Measurements from ENCODE around the gene NPAS4.
A peak's percentile ranks its signal among the peaks of the same experiment; 100 is the strongest.
"Not testable (repeated sequence)": the region's sequence is repeated elsewhere in the genome, so short reads cannot be mapped to it uniquely, and the experiment has no call there.

The NPAS4 gene

DNA sequence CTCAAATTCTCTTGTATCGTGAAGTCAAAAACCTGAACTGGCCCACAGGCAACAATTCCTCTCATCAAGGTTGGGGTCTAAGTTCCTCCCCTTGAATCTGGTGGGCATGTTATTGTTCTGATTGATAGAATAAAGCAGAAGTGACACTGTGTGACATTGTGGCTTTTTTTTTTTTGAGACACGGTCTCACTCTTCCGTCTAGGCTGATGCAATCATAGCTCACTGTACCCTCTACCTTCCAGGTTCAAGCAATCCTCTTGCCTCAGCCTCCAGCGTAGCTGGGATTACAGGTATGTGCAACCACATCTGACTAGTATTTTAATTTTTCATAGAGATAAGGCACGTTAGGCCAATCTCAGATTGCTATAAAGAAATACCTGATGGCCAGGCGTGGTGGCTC lies 37.0 kb downstream of the NPAS4 start:
- DNase-seq = no peak

DNA sequence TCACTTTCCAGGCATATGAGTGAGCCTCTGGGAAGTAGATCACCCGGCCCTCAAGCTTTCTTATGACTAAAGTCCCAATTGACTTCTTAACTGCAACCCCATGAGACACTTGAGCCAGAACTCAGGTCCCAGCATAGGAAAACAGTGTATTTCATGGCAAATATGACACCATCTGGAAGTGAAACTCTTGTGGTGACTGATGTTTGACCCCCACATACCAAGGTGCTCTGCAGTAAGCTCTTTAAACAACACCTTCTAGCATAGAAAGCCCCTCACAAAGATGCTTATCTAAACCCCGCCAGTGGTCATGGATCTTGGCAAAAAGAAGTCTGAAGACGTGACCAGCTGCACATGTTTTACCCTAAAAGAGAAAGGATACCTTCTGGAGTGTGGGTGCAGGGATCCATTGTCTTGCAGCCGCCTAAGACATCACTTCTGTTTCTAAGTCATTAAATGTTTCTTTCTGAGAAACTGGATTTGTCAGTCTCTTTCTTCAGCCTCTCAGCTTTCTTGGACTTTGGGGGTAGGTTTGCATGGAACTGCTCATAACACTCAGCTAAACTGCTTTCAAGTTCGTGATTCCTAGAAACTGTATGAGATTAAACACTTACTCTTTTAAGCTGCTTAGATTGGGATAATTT lies 38.4 kb downstream of the NPAS4 start:
- no peak for DNase-seq

DNA sequence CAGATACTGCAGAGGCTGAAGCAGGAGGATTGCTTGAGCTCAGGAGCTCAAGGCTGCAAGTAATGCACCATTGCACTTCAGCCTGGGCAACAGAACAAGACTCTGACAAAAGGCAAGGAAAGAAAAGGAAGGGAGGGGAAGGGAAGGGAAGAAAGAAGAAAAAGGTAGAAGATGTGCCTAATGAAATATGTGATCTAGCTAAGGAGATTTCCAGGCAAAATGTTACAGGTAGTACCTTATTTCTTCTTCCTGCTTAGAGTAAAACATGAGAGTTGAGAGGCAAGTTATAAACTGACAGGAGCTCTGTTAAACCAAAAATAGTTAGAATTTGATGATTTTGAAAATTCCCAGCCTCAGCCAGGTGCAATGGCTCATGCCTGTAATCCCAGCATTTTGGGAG lies 41.2 kb downstream of the NPAS4 start:
- DNase-seq = no peak

DNA sequence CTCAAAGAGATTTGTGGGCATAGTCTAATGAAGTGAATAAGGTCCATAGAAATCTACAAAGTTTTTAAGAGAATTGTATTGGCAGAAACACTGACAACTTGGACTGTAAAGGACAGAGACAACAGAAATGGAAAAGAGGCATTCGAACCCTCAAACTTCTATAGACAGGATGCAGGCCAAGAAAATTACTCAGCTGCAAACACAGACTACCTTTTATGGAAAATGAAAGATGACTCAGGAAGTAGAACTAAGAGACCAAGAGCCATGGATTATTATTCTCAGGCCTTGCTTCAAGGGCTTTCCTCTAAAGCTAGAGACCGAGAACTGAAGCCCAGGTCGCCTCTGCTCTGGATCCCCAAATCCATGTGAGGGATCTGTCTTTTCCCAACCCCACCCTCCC lies 42.1 kb downstream of the NPAS4 start:
- no peak for DNase-seq

DNA sequence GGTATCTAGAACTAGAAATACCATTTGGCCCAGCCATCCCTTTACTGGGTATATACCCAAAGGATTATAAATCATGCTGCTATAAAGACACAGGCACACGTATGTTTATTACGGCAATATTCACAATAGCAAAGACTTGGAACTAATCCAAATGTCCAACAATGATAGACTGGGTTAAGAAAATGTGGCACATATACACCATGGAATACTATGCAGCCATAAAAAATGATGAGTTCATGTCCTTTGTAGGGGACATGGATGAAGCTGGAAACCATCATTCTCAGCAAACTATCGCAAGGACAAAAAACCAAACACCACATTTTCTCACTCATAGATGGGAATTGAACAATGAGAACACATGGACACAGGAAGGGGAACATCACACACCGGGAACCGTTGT lies 43.3 kb downstream of the NPAS4 start:
- not testable (repeated sequence) for DNase-seq

DNA sequence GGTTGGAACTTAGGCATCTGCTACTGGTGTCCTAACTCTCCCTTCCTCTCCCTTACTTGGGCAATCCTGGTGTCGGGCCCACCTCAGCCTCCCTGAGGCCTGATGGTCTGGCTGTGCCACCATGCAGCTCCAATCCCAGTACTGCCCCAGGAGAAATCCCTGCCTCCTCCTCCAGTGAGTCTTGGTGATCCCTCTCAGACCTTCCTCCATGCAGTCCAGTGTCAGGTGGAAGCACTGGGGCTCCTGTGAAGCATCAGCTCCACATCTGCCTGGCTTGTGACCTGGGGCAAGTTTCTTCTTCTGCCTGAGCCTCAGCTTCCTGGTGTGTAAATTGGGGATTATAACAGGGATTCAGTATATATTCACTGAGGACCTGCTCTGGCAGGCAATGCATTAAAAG lies 44.1 kb downstream of the NPAS4 start:
- no peak for DNase-seq

DNA sequence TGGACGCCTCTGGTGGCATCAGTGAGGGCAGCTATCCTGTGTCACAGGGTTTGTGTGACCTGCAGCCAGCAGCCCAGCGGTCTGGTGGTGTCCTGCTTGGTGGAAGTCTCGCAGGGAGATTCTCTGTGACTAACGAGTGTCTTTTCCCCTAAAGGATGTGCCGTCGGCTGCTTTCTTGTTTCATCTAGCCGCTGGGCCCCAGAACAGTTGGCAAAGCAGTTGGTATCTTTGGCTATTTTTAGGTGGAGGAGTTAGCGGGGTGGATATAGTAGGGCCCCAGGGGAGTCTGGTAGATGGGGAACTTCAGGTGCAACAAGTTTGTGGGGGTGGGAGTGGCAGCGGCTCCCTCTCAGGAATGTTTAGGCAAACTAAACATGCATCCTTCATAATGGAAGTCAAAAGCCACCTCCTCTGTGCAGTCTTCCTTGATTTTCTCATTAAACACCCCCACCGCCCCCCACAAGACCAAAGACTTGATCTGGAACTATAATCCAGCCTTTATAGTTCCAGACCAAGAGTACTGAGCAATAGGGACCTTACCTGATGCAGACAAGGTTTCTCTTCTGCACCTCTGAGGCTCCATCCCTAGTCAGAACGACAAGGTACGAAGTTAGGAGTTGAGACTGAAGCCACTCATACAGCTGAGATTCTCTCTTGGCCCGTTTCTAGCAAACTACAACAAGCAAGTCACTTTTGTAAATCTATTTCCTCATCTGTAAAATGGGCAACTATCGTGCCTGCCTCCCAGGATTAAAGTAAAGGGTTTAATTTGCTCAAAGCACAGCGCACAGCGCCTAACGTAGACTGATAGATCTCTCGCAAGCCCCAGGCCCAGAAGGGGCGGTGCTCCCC lies 44.8 kb downstream of the NPAS4 start:
- no peak for DNase-seq

DNA sequence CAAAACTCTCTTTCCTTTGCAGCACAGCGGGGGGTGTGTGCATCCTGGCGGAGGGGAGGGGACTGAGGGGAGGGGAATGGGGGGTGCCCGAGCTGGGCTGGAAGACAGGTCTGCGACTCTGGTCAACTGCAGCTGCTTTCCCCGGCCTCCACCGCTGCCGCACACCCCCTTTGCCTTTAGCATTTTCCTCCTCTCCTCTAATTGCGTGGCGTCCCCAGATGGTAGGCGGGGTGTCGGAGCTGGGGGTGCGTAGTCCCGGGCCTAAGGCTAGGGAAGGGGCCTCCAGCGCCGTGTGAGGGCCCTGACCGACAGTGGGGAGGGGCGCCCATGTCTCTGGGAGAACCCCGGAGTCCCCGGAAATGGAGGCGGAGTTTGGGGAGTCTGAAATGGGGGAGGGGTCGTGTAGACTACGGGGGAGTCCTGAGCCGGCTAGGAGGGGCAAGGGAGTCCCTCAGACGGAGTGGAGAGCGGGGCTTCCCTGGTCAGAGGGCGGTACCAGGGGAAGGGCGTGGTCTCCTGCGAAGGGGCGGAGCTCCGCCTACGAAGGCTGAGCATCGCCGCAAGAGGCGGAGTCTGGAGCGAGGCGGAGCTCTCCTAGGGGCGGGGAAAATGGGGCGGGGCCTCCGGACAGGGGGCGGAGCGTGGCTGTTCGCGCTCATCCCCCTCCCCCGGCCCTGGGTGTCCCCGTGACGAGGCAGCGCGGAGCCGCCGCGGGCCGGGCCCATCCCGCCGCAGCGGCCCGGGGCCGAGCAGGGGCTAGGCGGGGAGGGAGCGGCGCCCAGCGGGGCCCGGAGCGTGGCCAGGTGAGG lies 45.6 kb downstream of the NPAS4 start, which contains the start of gene PELI3:
Gene PELI3 (plus strand): TSS at position 681 of the 809 bp plus-strand sequence. CDS start 1,224 bp downstream, outside the sequence.
- DNase-seq = peak; percentile 90

DNA sequence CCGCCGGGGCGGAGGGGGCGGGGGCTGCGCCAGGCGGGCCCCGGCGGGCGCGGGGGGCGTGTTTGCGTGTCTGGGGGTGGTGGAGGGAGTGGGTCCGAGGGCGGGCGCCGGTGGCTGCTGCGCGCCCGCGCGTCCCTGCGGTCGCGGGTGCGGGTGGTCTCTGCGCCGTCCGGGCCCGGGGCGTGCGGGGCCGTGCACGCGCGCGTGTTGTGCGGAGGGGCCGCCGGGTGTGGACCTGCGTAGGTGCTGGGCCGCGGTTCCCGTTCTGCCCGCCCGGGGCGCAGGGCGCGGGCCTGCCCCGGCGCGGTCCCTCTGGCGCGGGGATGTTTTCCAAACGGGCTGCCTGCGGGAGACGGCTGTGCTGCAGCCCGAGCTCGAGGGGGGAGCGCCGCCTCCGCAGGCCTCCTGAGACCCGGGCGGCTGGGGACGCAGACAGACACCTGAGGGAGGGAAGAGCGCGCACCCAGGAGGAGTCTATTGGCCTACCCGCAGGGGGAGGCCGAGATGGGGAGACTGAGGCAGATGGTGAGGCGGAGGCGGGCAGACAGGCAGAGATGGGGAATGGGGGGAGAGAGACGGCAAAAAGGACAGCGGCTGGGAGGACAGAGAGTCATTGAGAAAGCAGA lies 46.3 kb downstream of the NPAS4 start:
- peak; percentile 35 for DNase-seq

DNA sequence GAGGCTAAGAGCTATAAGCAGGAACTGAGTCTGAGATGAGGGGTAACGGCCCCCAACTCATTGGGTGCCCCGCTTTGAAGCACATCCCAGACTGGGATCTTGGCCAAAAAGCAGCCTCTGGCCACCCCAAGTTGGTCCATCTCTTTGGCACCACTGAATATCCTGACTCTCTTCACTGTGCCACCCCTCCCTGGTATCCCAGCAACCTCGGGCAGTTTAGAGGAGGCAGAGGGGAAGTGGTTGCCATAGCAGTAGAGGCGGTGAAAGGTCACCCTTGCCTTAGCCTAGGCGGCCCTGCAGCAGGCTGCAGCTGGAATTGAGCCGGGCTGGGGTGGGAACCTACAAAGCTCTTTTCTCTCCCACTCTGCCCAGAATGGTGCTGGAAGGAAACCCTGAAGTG lies 46.9 kb downstream of the NPAS4 start:
- DNase-seq = peak; percentile 11

DNA sequence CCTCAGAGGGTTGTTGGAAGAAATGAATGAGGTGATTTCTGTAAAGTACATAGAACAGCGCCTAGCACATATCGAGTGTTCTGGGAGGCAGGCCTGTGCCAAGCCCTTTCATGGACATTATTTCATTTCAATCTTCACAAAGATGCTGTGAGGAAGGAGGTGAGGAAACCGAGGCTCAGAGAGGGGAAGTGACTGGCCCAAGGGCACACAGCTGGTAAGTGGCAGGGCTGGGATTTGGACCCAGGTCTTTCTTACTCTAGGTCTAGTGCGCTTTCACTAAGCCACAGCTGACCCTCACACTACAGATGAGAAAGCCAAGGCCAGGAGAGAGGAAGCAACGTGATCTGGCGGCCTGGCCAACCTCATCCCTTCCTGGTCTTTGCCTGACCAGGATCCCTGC lies 47.9 kb downstream of the NPAS4 start:
- no peak for DNase-seq

DNA sequence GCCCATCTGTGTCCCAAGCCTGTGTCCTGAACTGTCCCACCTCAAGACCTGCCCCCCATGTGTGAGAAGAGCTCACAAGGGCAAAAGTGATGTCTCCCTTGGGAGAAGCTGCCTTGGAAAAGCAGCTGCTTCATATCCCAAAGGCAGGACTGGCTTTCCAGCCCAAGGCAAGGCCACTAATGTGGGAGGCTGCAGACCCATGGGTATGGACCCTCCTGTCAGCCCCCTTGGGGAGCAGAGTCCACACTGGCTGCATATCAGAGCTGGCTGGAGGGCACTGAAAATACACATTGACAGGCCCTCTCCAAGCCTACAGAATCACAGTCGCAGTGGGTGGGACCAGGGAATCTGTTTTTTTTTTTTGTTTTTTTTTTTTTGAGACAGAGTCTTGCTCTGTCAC lies 48.6 kb downstream of the NPAS4 start:
- DNase-seq = no peak

DNA sequence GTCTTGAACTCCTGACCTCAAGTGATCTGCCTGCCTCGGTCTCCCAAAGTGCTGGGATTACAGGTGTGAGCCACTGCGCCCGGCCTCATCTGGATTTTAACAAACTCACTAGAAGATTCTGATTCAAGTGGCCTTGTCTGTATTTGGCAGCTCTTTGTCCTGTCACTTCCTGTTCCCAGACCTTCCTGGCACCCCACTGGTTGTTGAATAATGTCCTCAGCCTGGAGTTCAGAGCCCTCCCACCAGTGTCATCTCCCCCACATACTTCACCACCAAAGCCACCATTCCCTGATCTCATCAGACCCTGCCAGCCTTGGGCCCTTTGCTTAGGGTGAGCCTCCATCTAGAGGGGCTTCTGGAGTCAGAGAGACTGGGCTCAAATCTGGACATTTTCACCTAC lies 49.2 kb downstream of the NPAS4 start:
- DNase-seq = no peak

DNA sequence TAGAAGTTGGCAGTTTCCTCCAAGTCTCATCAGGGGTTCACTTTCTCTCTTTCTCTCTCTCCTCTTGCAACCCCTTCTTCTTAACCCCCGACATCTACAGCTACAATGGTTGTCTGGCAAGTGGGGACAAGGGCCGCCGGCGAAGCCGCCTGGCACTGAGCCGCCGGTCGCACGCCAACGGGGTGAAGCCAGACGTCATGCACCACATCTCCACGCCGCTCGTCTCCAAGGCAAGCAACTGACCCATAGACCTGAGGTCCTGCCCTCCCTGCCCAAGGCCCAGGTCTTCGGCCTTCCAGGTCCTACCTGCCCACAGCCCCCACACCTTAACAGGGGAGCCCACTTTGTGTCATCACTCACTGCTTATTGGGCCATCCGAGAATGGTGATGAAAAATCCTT lies 50.3 kb downstream of the NPAS4 start:
- no peak for DNase-seq

DNA sequence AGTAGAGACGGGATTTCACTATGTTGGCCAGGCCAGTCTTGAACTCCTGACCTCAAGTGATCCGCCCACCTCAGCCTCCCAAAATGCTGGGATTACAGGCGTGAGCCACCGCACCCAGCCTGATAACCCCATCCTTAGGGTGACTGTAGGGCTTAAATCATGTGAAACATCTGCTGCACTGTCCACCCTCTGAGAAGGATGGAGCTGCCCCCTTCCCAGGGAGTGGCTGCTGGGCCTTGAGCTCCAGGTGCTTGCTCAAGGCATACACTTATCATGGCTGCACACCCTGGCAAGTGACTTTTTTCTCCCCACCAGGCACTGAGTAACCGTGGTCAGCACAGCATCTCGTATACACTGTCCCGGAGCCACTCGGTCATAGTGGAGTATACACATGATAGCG lies 51.2 kb downstream of the NPAS4 start:
- no peak for DNase-seq

DNA sequence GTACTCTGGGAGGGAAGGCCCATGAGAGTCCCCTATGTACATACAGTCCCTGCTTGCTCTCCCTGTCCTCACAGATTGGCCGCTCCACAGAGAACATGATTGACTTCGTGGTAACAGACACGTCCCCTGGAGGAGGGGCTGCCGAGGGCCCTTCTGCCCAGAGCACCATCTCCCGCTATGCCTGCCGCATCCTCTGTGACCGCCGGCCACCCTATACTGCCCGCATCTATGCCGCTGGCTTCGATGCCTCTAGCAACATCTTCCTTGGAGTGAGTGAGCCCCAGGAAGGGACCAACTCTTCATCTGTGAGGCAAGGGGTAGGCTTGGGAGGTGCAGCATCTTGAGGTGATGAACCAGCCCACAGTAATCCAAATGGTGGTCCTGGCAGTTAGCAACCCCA lies 52.3 kb downstream of the NPAS4 start:
- DNase-seq = no peak

DNA sequence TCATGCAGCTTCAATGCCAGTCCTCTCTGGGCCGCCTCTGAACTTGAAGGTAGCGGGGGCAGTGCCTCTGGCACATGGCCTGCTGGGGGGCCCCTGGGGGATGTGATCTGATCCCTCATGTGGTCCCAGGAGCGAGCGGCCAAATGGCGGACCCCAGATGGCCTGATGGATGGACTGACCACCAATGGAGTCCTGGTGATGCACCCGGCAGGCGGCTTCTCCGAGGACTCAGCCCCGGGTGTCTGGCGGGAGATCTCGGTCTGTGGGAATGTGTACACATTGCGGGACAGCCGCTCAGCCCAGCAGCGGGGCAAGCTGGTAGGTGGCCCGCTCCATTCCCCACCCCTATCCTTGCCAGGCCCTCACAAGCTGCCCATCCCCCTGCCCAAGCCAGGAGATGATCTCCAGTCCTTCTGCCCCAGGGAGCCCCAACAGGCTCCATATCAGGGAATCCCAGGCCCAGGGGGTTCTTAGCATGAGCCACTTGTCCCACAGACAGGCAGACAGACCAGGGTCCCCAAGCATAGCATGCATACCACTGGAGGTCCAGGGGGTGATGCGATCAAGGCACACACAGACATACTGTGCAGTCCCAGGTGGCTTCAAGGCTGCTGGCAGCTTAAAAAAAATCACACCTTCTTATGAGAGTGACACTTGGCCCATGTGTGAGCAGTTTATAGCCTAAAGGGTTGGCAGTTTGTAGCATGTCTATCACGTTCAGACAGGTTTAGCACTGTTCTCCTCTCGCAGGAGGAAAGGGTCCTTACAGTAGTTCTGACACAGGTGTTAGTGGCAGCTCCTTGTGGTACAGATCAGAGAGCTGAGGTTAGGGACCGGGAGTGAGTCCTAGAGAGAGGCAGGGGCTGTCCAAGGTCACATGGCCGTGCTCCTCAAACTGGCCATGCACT lies 53.0 kb downstream of the NPAS4 start:
- DNase-seq = no peak

DNA sequence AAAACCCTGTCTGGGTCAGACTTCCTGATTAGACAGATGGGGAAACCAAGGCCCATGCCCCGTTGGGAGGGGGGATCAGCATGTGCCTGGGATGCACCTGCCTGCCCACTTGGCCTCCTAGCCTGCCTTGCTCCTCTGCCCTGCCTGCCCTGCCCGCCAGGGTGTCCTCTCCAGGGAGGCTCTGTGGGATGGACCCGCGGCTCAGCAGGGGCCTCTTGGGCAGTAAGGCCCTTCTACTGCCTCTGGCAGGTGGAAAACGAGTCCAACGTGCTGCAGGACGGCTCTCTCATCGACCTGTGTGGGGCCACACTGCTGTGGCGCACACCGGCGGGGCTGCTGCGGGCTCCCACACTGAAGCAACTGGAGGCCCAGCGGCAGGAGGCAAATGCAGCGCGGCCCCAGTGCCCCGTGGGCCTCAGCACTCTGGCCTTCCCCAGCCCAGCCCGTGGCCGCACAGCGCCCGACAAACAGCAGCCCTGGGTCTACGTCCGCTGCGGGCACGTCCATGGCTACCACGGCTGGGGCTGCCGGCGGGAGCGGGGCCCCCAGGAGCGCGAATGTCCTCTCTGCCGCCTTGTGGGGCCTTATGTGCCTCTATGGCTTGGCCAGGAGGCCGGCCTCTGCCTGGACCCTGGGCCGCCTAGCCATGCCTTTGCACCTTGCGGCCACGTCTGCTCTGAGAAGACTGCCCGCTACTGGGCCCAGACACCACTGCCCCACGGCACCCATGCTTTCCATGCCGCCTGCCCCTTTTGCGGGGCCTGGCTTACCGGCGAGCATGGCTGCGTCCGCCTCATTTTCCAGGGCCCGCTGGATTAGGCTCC lies 54.7 kb downstream of the NPAS4 start:
- no peak for DNase-seq
